ENCODE results near the gene MRPL33.

The MRPL33 gene

DNA sequence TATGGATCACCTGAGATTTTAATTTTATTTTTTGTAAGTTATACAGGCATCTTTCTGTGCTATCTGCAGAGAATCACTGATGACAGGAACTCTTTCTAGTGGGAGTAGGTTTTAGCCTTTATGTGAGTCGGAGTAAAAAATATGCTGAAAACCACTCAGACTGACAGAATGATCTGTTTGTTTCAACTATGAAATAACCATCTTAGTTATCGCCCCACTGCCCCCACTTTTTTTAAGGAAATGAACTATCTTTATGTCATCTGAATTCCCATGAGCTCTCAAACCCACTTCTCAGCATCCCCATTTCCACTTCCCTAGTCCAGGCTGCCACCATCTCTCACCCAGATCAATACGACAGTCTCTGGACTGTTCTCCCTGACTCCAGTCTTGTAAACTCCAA is 38.9 kb downstream of the MRPL33 start:
- DNase-seq, result no peak

DNA sequence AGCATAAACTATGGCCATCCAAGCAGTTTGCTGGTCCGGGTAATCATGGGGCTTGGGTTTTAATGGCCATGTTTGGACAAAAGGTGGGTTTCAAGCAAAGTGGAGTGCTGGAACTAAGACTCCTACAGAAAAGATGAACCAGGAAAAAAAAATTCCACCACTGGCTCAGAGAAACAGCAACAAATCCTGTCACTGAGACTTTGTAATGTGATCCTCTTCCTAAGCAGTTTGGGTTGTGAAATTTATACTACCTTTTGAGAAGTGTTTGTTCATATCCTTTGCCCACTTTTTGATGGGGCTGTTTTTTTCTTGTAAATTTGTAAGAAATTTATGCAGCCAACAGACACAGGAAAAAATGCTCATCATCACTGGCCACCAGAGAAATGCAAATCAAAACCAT is 40.2 kb downstream of the MRPL33 start:
- DNase-seq, result no peak

DNA sequence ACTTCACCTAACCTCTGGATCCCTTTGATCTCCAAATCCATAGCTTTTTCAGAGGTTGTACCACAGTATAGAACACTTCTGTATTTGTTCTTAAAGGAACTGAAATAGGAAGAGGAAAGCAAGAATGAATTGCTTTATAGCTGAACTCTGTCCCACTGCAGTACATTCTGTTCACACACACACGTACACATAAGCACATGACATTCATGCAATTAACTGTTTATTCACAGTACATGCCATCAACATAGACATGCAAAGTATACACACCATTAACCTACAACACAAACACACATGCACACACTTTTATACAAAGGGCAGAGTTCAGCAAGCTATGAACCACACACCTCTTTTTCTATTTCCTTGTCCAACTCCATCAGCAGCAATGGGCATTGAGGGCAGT is 43.2 kb downstream of the MRPL33 start:
- no peak for DNase-seq

GRCh38 chr2:27815860-27816438 is 44.4 kb downstream of the MRPL33 start:
- no peak for DNase-seq

DNA sequence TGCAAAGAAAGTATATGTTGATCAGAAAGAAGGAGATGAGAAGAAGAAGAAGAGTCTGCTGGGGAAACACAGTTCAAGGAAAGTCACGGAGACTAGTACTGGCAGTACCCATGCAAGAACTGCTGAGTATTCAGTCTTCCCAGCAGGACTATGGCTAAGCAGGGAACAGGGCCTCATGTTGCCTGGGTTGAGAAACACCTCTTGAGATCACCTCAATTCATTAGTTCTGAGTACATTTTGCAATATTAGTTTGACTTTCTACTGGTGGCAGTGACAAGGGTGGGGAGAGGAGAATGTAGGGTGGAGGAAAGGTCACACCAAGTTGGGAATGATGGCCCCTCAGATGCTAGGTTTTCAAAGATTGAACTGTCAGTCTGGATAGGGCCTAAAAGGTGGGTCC is 50.5 kb downstream of the MRPL33 start:
- DNase-seq, result no peak

DNA sequence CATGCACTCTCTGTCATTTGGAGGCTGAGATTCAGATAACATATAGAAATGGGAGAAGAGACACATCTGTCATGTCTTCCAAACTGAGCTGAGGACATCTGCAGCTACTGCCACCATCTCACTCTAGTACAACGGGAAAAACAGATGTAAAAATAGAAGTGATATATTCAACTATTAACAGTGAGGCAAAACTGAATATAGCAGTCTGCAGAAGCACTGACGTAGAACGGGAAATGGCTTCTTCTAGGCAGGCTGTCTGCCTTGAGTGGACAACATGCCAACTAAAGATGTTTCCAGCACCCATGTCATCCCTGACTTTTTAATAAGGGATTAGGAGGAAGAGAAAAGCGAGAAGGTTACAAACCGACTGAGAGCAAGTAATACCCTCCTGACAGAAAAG is 51.6 kb downstream of the MRPL33 start:
- no peak for DNase-seq

DNA sequence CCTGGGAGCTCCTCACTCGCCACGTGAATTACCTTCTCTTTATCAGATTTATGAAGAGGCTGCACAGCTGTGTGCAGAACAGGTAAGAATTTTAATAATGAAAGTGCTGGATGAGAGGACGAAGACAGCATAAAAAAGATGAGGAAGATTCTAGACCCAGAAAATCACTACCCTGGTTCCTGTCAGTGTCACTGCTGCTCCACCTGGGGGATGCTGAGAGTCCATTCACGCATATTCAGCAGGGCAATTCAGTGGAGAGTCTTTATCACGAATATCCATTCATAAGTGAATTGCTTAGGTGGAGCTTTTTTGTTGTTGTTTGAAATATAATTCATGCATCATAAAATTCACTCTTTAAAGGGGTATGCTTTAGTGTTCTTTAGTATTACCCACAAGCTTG is 52.0 kb downstream of the MRPL33 start:
- no peak for DNase-seq

DNA sequence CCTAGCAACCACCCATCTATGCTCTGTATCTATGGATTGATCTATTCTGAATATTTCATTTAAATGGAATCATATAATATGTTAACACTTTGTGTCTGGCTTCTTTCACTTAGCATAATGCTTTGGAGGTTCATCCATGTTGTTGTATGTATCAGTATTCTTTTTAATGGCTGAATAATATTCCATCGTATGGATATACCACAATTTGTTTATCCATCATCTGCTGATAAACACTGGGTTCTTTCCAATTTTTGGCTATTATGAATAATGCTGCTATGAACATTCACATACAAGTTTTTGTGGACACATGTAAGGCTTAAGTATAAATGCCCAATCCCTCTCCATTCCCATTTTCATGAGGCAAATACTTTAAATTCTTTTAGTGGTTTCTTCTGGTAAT is 52.9 kb downstream of the MRPL33 start:
- DNase-seq, result no peak

DNA sequence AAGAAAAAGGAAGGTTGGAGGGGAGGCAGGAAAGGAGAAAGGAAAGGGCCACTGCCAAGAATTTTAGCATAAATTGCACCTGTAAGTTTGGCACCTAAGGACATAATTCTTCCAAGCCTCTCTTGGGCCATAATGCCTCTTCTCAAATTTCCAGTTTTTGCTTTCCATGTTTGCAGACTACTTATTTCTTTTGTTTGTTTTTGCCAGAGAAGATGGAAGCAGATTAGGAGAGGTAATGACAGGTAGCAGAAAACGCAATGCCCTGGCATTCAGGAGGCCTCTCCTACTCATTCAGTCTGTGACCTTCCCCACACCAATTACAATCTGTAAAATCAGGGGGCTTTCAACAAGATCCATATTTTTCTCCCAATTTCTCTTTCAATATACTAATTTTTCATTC is 56.8 kb downstream of the MRPL33 start:
- DNase-seq, result no peak

All from T1000 (cell line).